Panc1 (cell line): ENCODE results near the gene FMOD. TPM values are rescaled to one million over a fixed set of nuclear protein-coding genes. Genes with fewer than 3 reads are reported as not detected.

Experiments used
- ATAC-seq: fragments of 200-7000 bp; cut with Tn5 transposase; 2 replicates; pipeline ENCODE4 v1.9.1; 2020; ENCODE audit warnings: mild to moderate bottlenecking, moderate library complexity
- BruUV-seq: library from RNA; stranded (reverse); fragments of 400-500 nt; replicated peaks from 2 replicates; lab custom pipeline; 2021; lab: Mats Ljungman, UMichigan
- CTCF ChIA-PET: fragments of 300-600 bp; sonication (Branson Sonifier 250); formaldehyde crosslinking; loops from one replicate; lab custom pipeline; 2022; ENCODE audit warnings: antibody characterized with exemption; lab: Charles Lee
- POLR2A ChIA-PET: fragments of 300-600 bp; sonication (Branson Sonifier 250); formaldehyde crosslinking; loops from one replicate; lab custom pipeline; 2022; ENCODE audit warnings: antibody characterized with exemption; lab: Charles Lee
- DNase-seq: peaks from one replicate; pipeline ENCODE4 v3.0.0-alpha.2; 2010; ENCODE audit warnings: low read depth, low spot score
- H3K27ac ChIP-seq: 2 replicates; pipeline ENCODE4 v1.5.1; 2011; ENCODE audit warnings: mild to moderate bottlenecking, low read length, inconsistent platforms
- H3K27me3 ChIP-seq: fragments of 200-500 bp; sonication (Bioruptor generic); 2 replicates; pipeline ENCODE4 v1.6.0; 2014; ENCODE audit warnings: low read length, inconsistent platforms; ENCODE audit not compliant: control insufficient read depth, insufficient read depth
- H3K36me3 ChIP-seq: fragments of 200-500 bp; sonication (Bioruptor generic); 2 replicates; pipeline ENCODE4 v1.5.1; 2014; ENCODE audit warnings: inconsistent platforms, mild to moderate bottlenecking, low read length, moderate library complexity; ENCODE audit not compliant: control insufficient read depth, insufficient read depth
- H3K4me1 ChIP-seq: 2 replicates; pipeline ENCODE4 v1.5.1; 2011; ENCODE audit warnings: inconsistent platforms, mild to moderate bottlenecking, low read length, moderate library complexity; ENCODE audit not compliant: control insufficient read depth, insufficient read depth
- H3K4me3 ChIP-seq, 2 experiments: 2 replicates each; pipeline ENCODE4 v1.5.1; 2011 to 2012; ENCODE audit warnings: low read depth in 2 of 2, low read length in 2 of 2, mild to moderate bottlenecking in 2 of 2, inconsistent platforms in 1 of 2, moderate library complexity in 1 of 2
- H3K9me3 ChIP-seq: fragments of 200-500 bp; sonication (Bioruptor generic); 2 replicates; pipeline ENCODE4 v1.5.1; 2014; ENCODE audit warnings: low read depth, mild to moderate bottlenecking, inconsistent platforms, low read length, moderate library complexity; ENCODE audit not compliant: control insufficient read depth, insufficient read depth
- CTCF ChIP-seq: fragments of 450-650 bp; IDR thresholded peaks from 2 replicates; pipeline ENCODE4 v1.5.1; 2017; ENCODE audit warnings: mild to moderate bottlenecking
- POLR2AphosphoS5 ChIP-seq: IDR thresholded peaks from 2 replicates; pipeline ENCODE4 v1.6.1; 2012; ENCODE audit warnings: mild to moderate bottlenecking, low read depth, low read length, moderate library complexity
- SIN3A ChIP-seq: IDR thresholded peaks from 2 replicates; pipeline ENCODE4 v1.6.1; 2012; ENCODE audit warnings: low read depth, mild to moderate bottlenecking, low read length, moderate library complexity, borderline replicate concordance; ENCODE audit not compliant: insufficient read depth
- TCF7L2 ChIP-seq: IDR thresholded peaks from 2 replicates; pipeline ENCODE4 v1.6.1; 2011; ENCODE audit warnings: mild to moderate bottlenecking, low read depth, low read length, inconsistent platforms
- in situ Hi-C: cut with HindIII; loops from 2 replicates; pipeline ENCODE4 v1.10.0; 2016; ENCODE audit warnings: low sequenced_read_pairs, low pct_unique_long_range_greater_than_20kb
- intact Hi-C: fragments of 100-400 bp; cut with micrococcal nuclease; formaldehyde crosslinking; loops from one replicate; pipeline ENCODE4 v1.10.0; 2022; ENCODE audit not compliant: unreplicated experiment
- total RNA-seq: library from RNA; stranded (reverse); gene quantifications from one replicate; pipeline ENCODE4 v1.2.1, GENCODE V29; 2021; ENCODE audit not compliant: unreplicated experiment
- TF ChIP-seq, protein P1 (sequence below), 2 experiments: IDR thresholded peaks; 2 replicates each; pipeline ENCODE4 v1.6.1; 2011 to 2012; ENCODE audit warnings: low read depth in 2 of 2, control low read depth in 1 of 2, low read length in 1 of 2, mild to moderate bottlenecking in 1 of 2, moderate library complexity in 1 of 2; ENCODE audit not compliant: insufficient read depth in 1 of 2

Gene FMOD
- total RNA-seq, 1 experiment from 2014 or later: not detected

DNA sequence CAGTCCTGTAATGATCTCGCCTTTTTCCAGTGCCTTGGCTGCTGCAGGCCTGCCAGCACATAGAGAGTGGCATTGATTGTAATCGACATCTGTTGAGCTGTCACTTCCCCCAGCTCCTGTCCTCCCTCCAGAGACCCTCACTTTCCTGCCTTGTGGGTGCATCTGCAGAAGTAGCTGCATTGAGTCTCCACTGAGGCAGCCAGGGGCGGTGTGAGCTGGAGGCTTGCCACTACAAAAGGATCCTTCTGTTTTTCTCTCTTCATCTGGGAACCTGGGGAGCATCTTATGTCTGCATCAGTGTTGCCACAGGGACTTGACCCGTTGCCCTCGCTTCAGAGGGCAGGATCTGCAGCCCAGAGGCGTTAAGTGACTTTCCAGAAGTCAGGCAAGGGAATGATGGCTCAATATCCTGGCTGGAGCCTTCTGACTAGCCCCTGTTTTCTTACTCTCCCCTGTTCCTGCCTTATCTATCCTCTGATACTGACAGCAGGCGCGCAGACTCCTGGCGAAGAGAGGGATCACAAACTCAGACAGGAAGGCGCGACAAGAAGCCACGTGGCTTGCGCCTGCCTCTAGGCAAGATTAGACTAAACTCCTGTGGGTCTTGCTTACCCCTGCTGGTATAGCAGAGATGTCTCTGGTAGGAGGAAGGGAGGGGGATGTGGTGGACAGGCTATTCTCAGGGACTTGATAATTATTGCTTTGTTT lies 13.3 kb upstream of the FMOD start:
- in situ Hi-C loops (no loop called here), intact Hi-C loops (no loop called here)
- H3K36me3 ChIP-seq: no peaks in the 10 kb centered on the region
- no TSS peak for BruUV-seq
- H3K9me3 ChIP-seq: no peaks in the 10 kb centered on the region
- no peak overlapping the region for H3K27ac ChIP-seq
- ChIA-PET POLR2A (interaction anchor here (0.7 kb wide), 1 partner anchor 27 kb away, joined by 9 read pairs; no protein-coding TSS in a partner anchor), CTCF (interaction anchor here (0.7 kb wide), 1 partner anchor 24 kb away, joined by 18 read pairs; no protein-coding TSS in a partner anchor)
- DNase-seq (no peak), ATAC-seq (no peak)
- no peak overlapping the region for H3K4me3 ChIP-seq
- peaks cover 18% of the 10 kb centered on the region for H3K27me3 ChIP-seq
- no peak for TF ChIP-seq SIN3A
- no peak for TF ChIP-seq CTCF
- TF ChIP-seq TCF7L2: no peak
- TF ChIP-seq, protein P1, sequence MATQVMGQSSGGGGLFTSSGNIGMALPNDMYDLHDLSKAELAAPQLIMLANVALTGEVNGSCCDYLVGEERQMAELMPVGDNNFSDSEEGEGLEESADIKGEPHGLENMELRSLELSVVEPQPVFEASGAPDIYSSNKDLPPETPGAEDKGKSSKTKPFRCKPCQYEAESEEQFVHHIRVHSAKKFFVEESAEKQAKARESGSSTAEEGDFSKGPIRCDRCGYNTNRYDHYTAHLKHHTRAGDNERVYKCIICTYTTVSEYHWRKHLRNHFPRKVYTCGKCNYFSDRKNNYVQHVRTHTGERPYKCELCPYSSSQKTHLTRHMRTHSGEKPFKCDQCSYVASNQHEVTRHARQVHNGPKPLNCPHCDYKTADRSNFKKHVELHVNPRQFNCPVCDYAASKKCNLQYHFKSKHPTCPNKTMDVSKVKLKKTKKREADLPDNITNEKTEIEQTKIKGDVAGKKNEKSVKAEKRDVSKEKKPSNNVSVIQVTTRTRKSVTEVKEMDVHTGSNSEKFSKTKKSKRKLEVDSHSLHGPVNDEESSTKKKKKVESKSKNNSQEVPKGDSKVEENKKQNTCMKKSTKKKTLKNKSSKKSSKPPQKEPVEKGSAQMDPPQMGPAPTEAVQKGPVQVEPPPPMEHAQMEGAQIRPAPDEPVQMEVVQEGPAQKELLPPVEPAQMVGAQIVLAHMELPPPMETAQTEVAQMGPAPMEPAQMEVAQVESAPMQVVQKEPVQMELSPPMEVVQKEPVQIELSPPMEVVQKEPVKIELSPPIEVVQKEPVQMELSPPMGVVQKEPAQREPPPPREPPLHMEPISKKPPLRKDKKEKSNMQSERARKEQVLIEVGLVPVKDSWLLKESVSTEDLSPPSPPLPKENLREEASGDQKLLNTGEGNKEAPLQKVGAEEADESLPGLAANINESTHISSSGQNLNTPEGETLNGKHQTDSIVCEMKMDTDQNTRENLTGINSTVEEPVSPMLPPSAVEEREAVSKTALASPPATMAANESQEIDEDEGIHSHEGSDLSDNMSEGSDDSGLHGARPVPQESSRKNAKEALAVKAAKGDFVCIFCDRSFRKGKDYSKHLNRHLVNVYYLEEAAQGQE (IDR thresholded peaks at IDR 0.05; ENCODE audit: insufficient read depth in 1 of 2, low read depth in 2 of 2, low read length in 1 of 2): no peak
- no peak for TF ChIP-seq POLR2AphosphoS5
- no peaks in the 10 kb centered on the region for H3K4me1 ChIP-seq

DNA sequence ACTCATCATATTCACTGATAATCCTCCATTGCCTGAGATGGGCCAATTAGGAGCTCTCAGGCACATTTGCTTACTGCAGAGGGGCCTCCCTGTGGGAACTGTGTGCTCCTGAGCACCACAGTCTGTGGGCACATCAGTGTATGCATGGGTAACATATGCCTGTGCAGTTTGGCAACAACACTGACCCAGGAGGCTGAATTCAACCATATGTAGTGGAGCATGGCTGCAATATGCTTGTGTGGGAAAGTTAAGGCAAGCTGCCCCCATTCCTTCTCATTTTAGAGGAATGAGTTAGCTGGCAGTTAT lies 11.8 kb upstream of the FMOD start:
- no peak for ATAC-seq
- ChIA-PET CTCF (no interaction called here), POLR2A (no interaction called here)
- H3K9me3 ChIP-seq: no peaks in the 10 kb centered on the region
- no peak for TF ChIP-seq TCF7L2
- no peak for TF ChIP-seq SIN3A
- no peak for TF ChIP-seq POLR2AphosphoS5
- TF ChIP-seq, protein P1 (IDR thresholded peaks at IDR 0.05; ENCODE audit: insufficient read depth in 1 of 2, low read depth in 2 of 2, low read length in 1 of 2): no peak
- TF ChIP-seq CTCF: no peak
- in situ Hi-C loops (no loop called here), intact Hi-C loops (no loop called here)
- BruUV-seq: no TSS peak
- no peak for DNase-seq
- H3K27me3 ChIP-seq: peaks cover 22% of the 10 kb centered on the region
- no peaks in the 10 kb centered on the region for H3K36me3 ChIP-seq
- H3K4me1 ChIP-seq: no peaks in the 10 kb centered on the region
- no peak overlapping the region for H3K4me3 ChIP-seq
- no peak overlapping the region for H3K27ac ChIP-seq
